NCI-H187 (cell line): ENCODE data around the gene GAS6.

Source experiments
- DNase-seq, 2 experiments: peaks; one replicate each; lab custom pipeline; 2025; lab: John Stamatoyannopoulos, UW

Gene GAS6

GRCh38 chr13:113887700-113888201 lies 23.9 kb upstream of the GAS6 start:
- DNase-seq: no peak

DNA sequence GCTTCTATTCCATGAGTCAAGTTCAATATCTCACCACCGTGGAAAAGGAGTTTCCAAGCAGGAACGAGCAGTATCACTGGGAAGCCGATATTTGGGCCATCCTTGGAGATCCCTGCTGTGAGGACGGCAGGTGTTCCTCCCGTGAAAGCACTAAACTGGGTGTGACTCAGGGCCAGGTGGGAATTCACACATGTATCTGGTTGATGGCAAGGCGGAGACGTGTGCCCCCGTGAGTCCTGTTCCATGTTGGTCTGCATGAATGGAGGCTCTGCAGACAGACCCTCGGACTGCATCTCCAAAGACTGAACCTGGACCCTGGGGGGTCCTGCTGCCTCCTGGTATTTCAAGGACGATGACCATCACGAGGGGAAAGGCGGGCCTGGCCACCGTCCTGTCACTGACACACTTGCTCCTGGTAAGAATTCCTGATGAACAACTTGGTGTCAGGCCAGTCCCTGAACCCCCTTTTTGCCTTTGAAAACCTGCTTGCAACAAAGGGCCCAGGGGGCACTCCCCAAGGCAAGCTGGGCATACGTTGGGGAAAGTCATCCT lies 22.8 kb upstream of the GAS6 start:
- DNase-seq: no peak

DNA sequence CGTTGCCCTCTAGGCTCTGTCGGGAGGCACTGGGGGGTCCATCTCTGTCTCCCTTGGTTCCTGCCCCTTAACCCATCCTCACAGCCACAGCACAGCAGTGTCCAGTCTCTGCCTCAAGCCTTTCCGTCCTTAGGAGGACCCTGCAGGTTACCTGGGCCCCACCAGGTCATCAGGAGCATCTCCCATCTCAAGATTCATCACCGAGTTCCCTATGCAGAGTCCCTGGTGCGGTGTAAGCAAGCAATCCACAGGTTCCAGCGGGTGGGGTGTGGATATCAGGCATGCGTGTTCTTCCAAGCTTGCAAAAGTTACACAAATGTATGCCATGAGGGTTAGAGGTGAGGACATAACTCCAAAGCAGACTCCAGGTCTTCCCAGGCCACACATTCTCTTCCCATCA lies 20.9 kb upstream of the GAS6 start:
- DNase-seq: no peak

DNA sequence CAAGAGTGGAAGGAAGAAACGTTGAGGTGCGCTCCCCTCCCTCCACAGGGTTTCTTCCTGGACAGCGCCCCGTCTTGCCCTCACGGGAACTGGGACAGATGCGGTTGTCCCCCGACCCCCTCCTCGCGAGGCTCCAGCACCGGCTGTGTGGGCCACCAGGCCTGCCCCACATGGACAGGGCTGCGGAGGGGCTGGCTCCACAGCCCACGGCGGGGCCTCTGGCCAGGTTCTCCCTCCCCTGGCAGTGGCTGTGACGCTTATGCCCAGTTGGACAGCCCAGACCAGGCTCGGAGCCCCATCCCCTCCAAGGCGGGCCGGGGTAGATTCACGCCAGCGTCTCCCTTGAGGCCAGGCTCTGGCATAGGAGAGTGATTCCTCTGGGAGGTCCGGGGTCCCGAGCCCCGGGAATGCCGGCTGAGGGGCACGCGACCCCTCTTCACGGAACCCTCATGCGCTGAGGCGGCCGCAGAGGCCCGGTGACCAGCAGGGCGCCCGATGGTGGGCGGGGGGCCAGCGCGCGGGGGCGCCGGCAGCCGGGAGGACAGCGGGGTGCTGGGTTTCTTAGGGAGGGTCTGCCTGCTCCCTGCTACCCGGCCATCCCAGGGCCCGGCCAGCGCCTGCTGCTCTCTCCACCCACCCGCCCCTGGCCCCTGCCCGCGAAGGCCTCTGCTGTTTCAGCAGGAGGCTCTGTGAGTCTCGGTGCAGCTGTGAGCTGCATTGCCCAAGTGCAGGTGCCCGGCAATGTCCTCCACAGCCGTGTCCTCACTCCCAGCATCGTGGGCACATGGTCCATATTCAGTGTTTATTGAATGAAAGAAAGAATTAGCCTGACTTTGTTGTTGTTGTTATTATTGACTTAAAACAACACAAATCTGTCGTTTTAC lies 20.3 kb upstream of the GAS6 start:
- DNase-seq: no peak

DNA sequence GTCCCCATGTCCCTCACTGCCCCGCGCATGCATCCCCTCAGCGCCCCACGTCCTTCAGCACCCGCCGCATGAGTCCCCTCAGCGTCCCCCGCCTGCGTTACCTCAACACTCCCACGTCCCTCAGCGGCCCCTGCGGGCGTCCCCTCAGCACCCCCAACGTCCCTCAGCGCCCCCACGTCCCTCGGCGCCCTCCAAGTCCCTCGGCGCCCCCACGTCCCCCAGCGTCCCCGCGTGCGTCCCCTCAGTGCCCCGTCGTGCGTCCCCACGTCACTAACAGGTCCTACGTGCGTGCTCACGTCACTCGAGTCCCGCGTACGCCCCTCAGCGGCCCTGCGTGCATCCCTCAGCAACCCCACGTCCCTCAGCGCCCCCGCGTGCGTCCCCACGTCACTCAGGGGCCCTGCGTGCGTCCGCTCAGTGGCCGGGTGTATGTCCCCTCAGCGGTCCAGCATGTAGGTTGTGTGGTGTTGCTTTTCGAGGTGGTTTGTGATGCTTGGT lies 19.5 kb upstream of the GAS6 start:
- no peak for DNase-seq

DNA sequence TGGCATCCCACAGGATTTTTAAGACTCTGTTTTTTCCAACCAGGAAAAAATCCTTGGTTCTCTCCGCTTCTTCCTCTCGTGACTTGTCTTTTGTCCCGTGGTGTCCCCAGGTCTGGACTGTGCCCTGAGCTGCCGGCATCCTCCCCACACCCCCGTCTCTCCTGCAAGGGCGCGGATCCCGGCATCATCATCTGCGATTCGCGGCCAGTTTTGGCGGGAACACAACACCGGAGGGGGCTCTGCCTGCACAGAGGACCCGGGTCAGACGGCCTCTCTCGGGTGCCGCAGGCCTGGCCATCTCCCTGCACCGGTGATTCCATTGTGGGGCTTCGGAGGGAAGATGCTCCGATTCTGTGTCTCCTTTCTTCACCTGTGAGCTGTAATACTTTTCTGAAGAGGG lies 18.8 kb upstream of the GAS6 start:
- DNase-seq: no peak

DNA sequence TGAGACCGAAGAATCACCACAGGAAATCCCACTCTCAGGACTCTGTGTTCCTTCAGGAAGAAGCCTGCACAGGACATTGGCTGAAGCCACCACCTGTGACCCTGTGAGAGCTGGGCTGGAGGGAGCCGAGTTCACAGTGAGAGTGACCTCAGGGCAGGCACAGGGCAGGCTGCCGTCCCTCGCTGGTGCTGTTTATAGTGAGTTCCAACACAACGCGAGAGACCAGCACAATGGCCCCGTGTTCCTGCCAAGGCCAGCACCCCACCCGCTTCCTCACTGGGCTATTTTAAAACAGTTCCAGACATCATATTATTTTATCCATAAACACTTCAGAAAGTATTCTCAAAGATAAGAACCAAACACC lies 18.4 kb upstream of the GAS6 start:
- DNase-seq: no peak

DNA sequence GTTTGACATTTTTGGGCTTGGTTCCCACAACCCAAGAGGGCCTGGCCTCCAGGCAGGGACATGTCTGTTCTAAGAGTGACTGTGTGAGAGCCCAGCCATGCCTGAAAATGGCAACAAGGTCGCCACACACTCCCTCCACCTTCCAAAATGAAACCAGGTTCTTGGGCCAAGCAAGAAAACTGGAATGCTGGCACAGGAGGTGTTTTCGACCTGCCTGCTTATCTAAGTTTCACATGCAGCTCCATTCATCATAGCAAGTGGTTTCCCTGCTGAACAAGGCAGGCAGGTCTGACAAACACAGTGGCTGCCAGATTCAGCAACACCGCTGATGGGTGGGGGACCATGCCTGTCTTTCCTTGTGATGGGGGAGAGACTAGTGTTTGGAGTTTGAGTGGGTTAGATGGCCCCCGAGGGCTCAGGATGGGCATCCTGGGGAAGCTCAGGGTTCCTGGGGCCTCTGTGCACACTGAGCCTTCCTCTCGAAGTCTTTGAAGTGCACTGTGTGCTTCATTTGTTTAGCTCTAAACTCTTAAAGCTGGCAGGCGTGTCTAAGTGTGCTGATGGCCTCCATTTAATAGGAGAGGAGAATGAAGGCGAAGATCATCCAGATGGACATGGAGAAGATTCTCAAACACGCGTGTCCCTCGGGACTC lies 17.9 kb upstream of the GAS6 start:
- DNase-seq: peak in 1 of 2 experiments; percentile 70

- DNase-seq: no peak
Measured at GRCh38 chr13:113880651-113881611, 17.1 kb upstream of the GAS6 start.

DNA sequence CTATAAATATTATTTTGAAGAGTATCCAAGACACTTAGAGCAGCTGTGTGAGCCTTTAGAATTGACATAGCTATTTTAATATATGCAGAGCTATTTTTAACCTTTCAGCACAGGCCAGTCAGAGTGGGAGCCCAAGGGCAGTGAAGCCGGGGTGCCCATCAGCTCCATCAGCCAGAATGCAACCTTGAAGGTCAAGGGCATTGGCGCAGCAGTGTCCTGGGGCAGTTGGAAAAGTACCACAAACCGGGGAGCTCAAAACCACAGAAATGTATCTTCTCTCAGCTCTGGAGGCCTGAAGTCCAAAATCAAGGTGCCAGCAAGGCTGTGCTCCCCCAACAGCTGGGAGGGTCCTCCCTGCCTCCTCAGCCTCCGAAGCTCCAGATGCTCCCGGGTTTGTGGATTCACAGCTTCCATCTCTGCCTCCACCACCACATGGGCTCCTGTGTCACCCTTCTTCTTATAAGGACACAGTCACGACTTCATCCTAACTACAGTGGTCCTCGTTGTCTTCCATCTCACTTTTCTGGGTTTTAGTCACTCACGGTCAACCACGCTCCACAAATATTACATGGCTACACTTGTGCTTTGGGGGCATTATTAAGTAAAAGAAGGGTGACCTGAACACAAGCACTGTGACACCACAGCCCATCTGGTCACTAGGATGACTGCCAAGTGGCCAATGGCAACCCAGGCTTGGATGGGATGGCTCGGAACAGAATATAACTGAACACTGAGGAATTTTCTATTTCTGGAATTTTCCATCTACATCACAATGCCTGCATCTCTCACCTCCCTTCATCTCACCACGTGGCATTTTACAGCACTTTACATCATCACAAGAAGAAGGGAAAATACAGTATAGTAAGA lies 15.9 kb upstream of the GAS6 start:
- no peak for DNase-seq

DNA sequence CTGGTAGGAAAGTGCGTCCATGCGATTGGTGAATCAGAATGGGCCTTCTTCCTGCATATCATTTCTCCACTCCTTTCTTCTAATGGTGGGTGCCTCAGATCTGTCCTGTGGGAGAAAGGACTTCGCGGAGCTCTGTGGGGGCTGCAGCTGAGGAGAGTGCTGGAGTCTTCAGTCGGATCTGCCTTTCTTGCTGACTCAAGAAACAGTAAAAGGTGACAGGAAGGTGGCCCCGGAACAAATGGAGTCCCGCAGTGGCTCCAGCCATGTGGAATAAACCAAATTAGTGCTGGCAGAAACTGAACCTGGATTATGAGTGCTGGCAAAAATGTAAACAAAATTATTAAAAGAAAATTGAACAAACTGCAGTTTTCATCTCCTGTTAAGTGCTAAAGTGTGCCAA lies 15.1 kb upstream of the GAS6 start:
- no peak for DNase-seq

DNA sequence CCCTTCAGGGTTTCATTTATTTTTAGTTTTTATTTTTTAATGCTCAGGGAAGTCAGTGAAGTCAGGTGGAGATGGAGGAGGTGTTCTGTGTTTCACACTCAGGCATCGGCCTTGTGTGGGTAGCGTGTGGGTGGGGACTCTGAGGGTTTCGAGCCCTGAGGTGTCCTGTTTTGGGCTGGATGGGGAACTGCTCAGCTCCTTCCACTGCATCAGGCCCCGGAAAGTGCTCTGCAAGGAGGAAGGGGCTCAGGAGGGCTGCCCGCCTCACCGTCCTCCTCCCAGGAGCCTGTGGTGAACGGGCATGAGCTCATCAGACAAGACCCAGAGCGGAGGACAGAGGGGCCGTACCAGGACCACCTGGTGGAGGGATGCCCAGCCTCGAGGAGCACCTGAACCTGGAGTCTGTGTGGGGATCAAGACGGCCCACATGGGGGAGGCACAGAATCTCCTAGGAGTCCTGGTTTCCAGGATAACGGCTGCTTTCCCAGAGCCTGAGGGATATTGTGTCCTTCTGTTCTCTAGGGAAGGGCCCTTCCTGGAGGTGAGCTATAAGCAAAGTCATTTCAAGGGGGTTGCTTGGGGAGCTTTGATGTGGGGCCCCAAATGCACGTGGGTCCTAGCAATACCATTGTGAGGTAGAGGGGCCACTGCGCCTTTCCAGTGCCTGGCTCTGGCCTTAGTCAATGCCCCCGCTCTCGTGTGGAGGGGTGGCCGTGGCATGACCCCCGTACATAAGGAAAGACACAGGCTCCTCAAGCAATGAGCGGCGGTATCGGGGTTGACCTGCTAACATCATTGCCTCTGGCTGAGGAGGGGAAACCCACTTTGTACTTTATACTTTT lies 13.5 kb upstream of the GAS6 start:
- DNase-seq: no peak

DNA sequence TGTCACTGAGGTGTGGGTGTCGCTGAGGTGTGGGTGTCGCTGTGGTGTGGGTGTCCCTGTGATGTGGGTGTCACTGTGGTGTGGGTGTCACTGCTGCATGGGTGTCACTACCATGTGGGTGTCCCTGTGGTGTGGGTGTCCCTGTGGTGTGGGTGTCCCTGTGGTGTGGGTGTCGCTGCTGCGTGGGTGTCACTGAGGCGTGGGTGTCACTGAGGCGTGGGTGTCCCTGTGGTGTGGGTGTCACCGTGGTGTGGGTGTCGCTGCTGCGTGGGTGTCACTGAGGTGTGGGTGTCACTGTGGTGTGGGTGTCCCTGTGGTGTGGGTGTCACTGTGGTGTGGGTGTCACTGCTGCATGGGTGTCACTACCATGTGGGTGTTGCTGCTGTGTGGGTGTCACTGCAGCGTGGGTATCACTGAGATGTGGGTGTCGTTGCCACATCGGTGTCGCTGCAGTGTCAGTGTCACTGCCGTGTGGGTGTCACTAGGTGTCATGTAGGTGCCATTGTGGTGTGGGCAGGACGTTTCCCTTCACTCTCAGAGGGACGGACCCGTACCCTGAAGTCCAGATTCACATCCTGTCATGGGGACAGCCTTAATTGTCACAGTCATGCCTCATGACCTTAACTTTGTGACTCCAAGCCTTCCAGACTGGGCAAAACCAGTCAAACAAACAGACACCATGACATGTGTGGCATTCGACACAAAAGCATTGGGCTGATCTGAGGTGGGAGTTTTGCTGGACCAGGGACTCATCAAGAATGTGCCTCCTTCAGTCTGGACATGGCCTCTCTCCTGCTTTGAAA lies 12.7 kb upstream of the GAS6 start:
- no peak for DNase-seq

- DNase-seq: no peak
Measured at GRCh38 chr13:113875837-113876281, 12.0 kb upstream of the GAS6 start.

- DNase-seq: no peak
Measured at GRCh38 chr13:113875429-113875815, 11.5 kb upstream of the GAS6 start.

GRCh38 chr13:113874579-113875428 lies 10.9 kb upstream of the GAS6 start:
- no peak for DNase-seq

DNA sequence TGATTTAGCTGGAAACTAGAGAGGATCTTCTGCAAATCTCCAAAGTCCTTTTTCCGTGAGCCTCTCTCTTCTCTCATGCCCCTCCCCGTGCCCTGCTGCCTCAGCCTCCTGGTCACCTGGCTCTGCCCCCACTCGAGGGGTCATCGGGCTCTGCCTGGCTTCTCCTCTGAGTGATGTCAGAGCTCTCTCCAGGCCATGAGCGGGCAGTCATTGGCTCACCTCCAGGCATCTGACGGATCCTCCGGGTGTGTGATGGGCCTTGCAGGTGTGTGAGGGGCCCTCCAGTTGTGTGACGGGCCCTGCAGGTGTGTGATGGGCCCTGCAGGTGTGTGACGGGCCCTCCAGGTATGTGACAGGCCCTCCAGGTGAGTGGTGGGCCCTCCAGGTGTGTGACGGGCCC lies 10.3 kb upstream of the GAS6 start:
- DNase-seq: no peak

GRCh38 chr13:113869263-113869662 lies 5.4 kb upstream of the GAS6 start:
- no peak for DNase-seq
